HG02571 (cell line): Measurements from ENCODE around the gene ANKFN1.

Experiments
- ATAC-seq: cut with Tn5 transposase; IDR thresholded peaks from one replicate; pipeline ENCODE4 v1.9.1; 2021; ENCODE audit warnings: mild to moderate bottlenecking, moderate library complexity; ENCODE audit not compliant: unreplicated experiment

Gene ANKFN1

GRCh38 chr17:56152874-56153602, at the start of gene ANKFN1:
TSS of gene ANKFN1 (plus strand) at chr17:56153475. CDS start at chr17:56212668, 59,193 bp downstream.
- ATAC-seq = no peak

- ATAC-seq = no peak
Observed at GRCh38 chr17:56108811-56109284, 44.4 kb upstream of the ANKFN1 start.

- no peak for ATAC-seq
Observed at GRCh38 chr17:56109836-56110235, 43.4 kb upstream of the ANKFN1 start.

GRCh38 chr17:56110463-56111135, 42.7 kb upstream of the ANKFN1 start:
- no peak for ATAC-seq

- no peak for ATAC-seq
Observed at GRCh38 chr17:56111706-56112485, 41.4 kb upstream of the ANKFN1 start.

- ATAC-seq = no peak
Observed at GRCh38 chr17:56113486-56113885, 39.8 kb upstream of the ANKFN1 start.

GRCh38 chr17:56114469-56114868, 38.8 kb upstream of the ANKFN1 start:
- no peak for ATAC-seq

GRCh38 chr17:56119191-56119590, 34.1 kb upstream of the ANKFN1 start:
- no peak for ATAC-seq

GRCh38 chr17:56119936-56120335, 33.3 kb upstream of the ANKFN1 start:
- no peak for ATAC-seq

GRCh38 chr17:56121191-56122051, 31.9 kb upstream of the ANKFN1 start:
- no peak for ATAC-seq

- no peak for ATAC-seq
Observed at GRCh38 chr17:56125830-56126819, 27.1 kb upstream of the ANKFN1 start.

- ATAC-seq = no peak
Observed at GRCh38 chr17:56130026-56130425, 23.2 kb upstream of the ANKFN1 start.

- ATAC-seq = no peak
Observed at GRCh38 chr17:56130631-56131030, 22.6 kb upstream of the ANKFN1 start.

- ATAC-seq = no peak
Observed at GRCh38 chr17:56131431-56131830, 21.8 kb upstream of the ANKFN1 start.

GRCh38 chr17:56136301-56136700, 17.0 kb upstream of the ANKFN1 start:
- ATAC-seq = no peak

- ATAC-seq = no peak
Observed at GRCh38 chr17:56141046-56141839, 12.0 kb upstream of the ANKFN1 start.

- no peak for ATAC-seq
Observed at GRCh38 chr17:56142325-56142724, 10.9 kb upstream of the ANKFN1 start.

GRCh38 chr17:56142781-56143180, 10.5 kb upstream of the ANKFN1 start:
- ATAC-seq = no peak

- ATAC-seq = no peak
Observed at GRCh38 chr17:56144223-56144622, 9.1 kb upstream of the ANKFN1 start.
